GM21367 (cell line): Measurements from ENCODE around the gene NDUFAF2.
"Not testable (repeated sequence)": the region's sequence is repeated elsewhere in the genome, so short reads cannot be mapped to it uniquely, and the experiment has no call there.

Source experiments
- ATAC-seq: cut with Tn5 transposase; IDR thresholded peaks from one replicate; pipeline ENCODE4 v1.9.1; 2021; ENCODE audit not compliant: unreplicated experiment

NDUFAF2 gene

GRCh38 chr5:61047346-61047745 lies 102.3 kb downstream of the NDUFAF2 start:
- ATAC-seq: no peak

GRCh38 chr5:61048534-61048933 lies 103.5 kb downstream of the NDUFAF2 start:
- no peak for ATAC-seq

- no peak for ATAC-seq
Observed at GRCh38 chr5:61050292-61050691, 105.3 kb downstream of the NDUFAF2 start.

GRCh38 chr5:61051267-61051666 lies 106.3 kb downstream of the NDUFAF2 start:
- ATAC-seq: no peak

- ATAC-seq: no peak
Observed at GRCh38 chr5:61052882-61053281, 107.9 kb downstream of the NDUFAF2 start.

- ATAC-seq: no peak
Observed at GRCh38 chr5:61053937-61054336, 108.9 kb downstream of the NDUFAF2 start.

- peak; percentile 57 for ATAC-seq
Observed at GRCh38 chr5:61055434-61056006, 110.5 kb downstream of the NDUFAF2 start.

- ATAC-seq: no peak
Observed at GRCh38 chr5:61059499-61059898, 114.5 kb downstream of the NDUFAF2 start.

- ATAC-seq: no peak
Observed at GRCh38 chr5:61069150-61069549, 124.1 kb downstream of the NDUFAF2 start.

- no peak for ATAC-seq
Observed at GRCh38 chr5:61071526-61071925, 126.5 kb downstream of the NDUFAF2 start.

GRCh38 chr5:61076626-61077025 lies 131.6 kb downstream of the NDUFAF2 start:
- no peak for ATAC-seq

GRCh38 chr5:61081741-61082140 lies 136.7 kb downstream of the NDUFAF2 start:
- no peak for ATAC-seq

- ATAC-seq: no peak
Observed at GRCh38 chr5:61082516-61083280, 137.7 kb downstream of the NDUFAF2 start.

GRCh38 chr5:61084658-61085057 lies 139.7 kb downstream of the NDUFAF2 start:
- ATAC-seq: no peak

GRCh38 chr5:61085885-61086284 lies 140.9 kb downstream of the NDUFAF2 start:
- no peak for ATAC-seq

GRCh38 chr5:61087921-61088320 lies 142.9 kb downstream of the NDUFAF2 start:
- no peak for ATAC-seq

GRCh38 chr5:61089351-61089750 lies 144.3 kb downstream of the NDUFAF2 start:
- ATAC-seq: no peak

GRCh38 chr5:61093046-61093771 lies 148.2 kb downstream of the NDUFAF2 start:
- ATAC-seq: not testable (repeated sequence)

- ATAC-seq: no peak
Observed at GRCh38 chr5:61097465-61097864, 152.5 kb downstream of the NDUFAF2 start.

- no peak for ATAC-seq
Observed at GRCh38 chr5:61098251-61098995, 153.4 kb downstream of the NDUFAF2 start.

- no peak for ATAC-seq
Observed at GRCh38 chr5:61100437-61100836, 155.4 kb downstream of the NDUFAF2 start.
